Stomach smooth muscle (tissue), 2 donors: ENCODE measurements around the gene PRM2.
"Not testable (repeated sequence)": the region's sequence is repeated elsewhere in the genome, so short reads cannot be mapped to it uniquely, and the experiment has no call there.

Experiments used
- H3K27ac ChIP-seq: one replicate; pipeline ENCODE4 v1.7.0; 2013; ENCODE audit warnings: mild to moderate bottlenecking, low read length, inconsistent platforms
- H3K27me3 ChIP-seq, 2 donors: one replicate each; pipeline ENCODE4 v1.7.0; 2013; ENCODE audit warnings: low read length in 2 of 2; ENCODE audit not compliant: insufficient read depth in 2 of 2, control insufficient read depth in 1 of 2
- H3K36me3 ChIP-seq, 2 donors: one replicate each; pipeline ENCODE4 v1.7.0; 2013; ENCODE audit warnings: low read length in 2 of 2; ENCODE audit not compliant: control insufficient read depth in 2 of 2, insufficient read depth in 2 of 2
- H3K4me1 ChIP-seq: one replicate; pipeline ENCODE4 v1.7.0; 2013; ENCODE audit warnings: low read length; ENCODE audit not compliant: control insufficient read depth, insufficient read depth
- H3K4me3 ChIP-seq, 2 donors: one replicate each; pipeline ENCODE4 v1.7.0; 2013; ENCODE audit warnings: low read length in 2 of 2
- H3K9ac ChIP-seq, 2 donors: one replicate each; pipeline ENCODE4 v1.7.0; 2013; ENCODE audit warnings: low read length in 2 of 2, mild to moderate bottlenecking in 1 of 2
- H3K9me3 ChIP-seq, 2 donors: one replicate each; pipeline ENCODE4 v1.7.0; 2013; ENCODE audit warnings: low read length in 2 of 2; ENCODE audit not compliant: control insufficient read depth in 2 of 2
- donor health status: healthy.
- donor health status: Pancreatic carcinoma.

Gene PRM2

DNA sequence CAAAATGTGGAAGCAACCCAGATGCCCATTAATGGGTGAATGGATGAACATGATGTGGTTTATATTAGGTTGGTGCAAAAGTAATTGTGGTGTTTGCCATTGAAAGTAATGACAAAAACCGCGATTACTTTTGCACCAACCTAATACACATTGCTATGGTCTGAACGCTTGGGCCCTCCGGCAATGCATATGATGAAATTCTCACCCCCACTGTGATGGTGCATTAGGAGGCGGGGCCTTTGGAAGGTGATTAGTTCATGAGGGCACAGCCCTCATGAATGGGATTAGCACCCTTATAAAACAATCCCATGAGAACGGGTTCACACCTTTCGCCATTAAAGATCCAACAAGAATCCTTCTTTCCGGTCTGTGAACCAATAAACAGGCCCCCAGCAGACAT, 30.1 kb upstream of the PRM2 start:
- no peaks in the 10 kb centered on the region for H3K9me3 ChIP-seq

DNA sequence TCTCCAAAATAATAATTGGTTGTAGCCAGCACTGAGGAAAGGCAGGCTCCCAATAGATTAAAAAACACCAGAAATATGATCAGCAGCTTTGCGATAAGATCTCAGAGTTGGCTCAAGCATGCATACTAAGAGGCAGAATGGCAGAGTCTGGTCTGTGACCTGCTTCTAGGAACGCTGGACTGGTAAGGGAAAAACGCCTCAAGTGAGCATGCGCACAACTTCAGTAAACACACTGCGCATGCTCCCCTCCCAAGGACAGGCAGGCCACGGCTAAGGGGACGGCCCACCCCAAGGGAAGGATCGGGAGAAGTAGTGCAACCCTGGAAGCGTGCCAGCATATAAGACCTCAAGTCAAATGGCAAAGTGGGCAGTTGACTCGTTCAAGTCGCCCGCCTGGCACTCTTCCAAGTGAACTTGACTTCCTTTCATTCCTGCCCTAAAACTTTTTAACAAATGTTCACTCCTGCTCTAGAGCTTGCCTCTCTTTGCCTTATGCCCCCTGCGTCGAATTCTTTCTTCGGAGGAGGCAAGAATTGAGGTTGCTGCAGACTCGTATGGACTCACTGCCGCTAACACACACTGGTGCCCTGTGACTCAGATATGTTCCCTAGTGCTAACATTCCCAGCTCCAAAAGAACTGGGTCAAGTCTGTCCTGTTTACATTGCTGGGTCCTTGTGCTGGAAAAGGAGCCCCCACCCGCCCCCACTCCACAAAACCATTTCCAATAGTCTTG, 27.3 kb upstream of the PRM2 start:
- Histone ChIP-seq H3K9me3 (no peaks in the 10 kb centered on the region), H3K4me1 (no peaks in the 10 kb centered on the region), H3K36me3 (no peaks in the 10 kb centered on the region), H3K9ac (no peak overlapping the region), H3K27ac (no peak overlapping the region), H3K4me3 (no peak overlapping the region), H3K27me3 (no peaks in the 10 kb centered on the region)

More for the DNA sequence above, 30.1 kb upstream of the PRM2 start:
- no peak overlapping the region for H3K27ac ChIP-seq
- no peaks in the 10 kb centered on the region for H3K4me1 ChIP-seq
- no peaks in the 10 kb centered on the region for H3K27me3 ChIP-seq
- H3K36me3 ChIP-seq = no peaks in the 10 kb centered on the region
- H3K9ac ChIP-seq = no peak overlapping the region
- no peak overlapping the region for H3K4me3 ChIP-seq

GRCh38 chr16:11302977-11303376, 26.7 kb upstream of the PRM2 start:
- H3K9ac ChIP-seq = no peak overlapping the region
- no peaks in the 10 kb centered on the region for H3K4me1 ChIP-seq
- H3K4me3 ChIP-seq = no peak overlapping the region
- H3K36me3 ChIP-seq = no peaks in the 10 kb centered on the region
- no peaks in the 10 kb centered on the region for H3K27me3 ChIP-seq
- H3K27ac ChIP-seq = no peak overlapping the region
- no peaks in the 10 kb centered on the region for H3K9me3 ChIP-seq

DNA sequence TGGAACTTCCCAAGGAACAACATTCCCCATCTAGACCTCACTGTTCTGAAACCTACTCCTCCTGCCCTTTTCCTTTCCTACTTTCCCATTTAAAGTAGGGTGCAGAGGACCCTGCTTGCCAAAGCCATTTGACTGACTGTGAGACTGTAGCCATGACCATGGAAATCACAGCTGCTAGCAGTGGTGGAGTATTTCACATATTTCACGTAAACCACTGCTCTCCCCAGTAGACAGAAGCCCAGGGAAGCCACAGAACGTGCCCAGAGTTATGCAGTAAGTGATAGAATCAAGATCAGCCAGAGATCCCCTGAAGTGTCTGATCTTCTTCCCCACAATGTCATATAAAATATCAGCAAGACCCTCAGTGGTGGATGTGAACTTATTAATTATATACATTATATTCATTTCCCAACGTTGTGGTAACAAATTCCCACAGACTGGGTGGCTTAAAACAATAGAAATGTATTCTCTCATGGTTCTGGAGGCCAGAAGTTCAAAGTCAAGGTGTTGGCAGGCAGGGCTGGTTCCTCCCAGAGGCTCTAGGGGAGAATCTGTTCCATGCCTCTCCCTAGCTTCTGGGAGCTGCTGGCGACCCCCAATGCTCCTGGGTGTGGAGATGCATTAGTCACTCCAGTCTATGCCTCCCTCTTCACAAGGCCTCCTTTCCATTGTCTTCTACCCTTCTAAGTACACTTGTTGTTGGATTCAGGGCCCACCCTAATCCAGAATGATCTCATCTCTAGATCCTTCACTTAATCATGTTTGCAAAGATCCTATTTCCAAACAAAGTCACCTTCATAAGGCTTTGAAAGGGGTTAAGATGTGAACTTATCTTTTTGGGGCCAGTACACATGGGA, 25.6 kb upstream of the PRM2 start:
- Histone ChIP-seq H3K4me1 (peaks cover 9% of the 10 kb centered on the region), H3K4me3 (no peak overlapping the region), H3K27me3 (no peaks in the 10 kb centered on the region), H3K27ac (no peak overlapping the region), H3K9me3 (no peaks in the 10 kb centered on the region), H3K9ac (no peak overlapping the region), H3K36me3 (no peaks in the 10 kb centered on the region)

DNA sequence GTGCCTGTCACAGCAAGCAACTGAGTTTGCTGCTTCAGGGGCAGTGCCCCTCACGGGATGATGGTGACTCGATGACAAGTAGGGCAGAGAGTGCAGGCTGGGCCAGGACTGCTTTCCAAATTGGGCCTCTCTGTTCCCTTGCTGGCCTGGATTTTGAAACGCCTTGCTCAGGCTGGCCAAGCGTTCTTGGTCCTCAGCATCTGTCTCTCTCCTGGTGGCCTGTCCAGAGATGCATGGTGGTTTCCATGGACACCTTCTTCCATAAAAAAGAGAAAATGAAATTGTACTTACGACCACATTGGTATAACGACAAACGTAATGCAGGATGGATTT, 24.2 kb upstream of the PRM2 start:
- Histone ChIP-seq H3K4me3 (no peak overlapping the region), H3K27ac (no peak overlapping the region), H3K27me3 (no peaks in the 10 kb centered on the region), H3K9ac (no peak overlapping the region), H3K4me1 (peaks cover 12% of the 10 kb centered on the region), H3K9me3 (no peaks in the 10 kb centered on the region), H3K36me3 (no peaks in the 10 kb centered on the region)

- H3K4me3 ChIP-seq = no peak overlapping the region
- no peak overlapping the region for H3K9ac ChIP-seq
- H3K9me3 ChIP-seq = no peaks in the 10 kb centered on the region
- H3K4me1 ChIP-seq = peaks cover 12% of the 10 kb centered on the region
- H3K36me3 ChIP-seq = no peaks in the 10 kb centered on the region
- no peaks in the 10 kb centered on the region for H3K27me3 ChIP-seq
- no peak overlapping the region for H3K27ac ChIP-seq
Observed at GRCh38 chr16:11299865-11300559, 23.7 kb upstream of the PRM2 start.

- H3K4me3 ChIP-seq, H3K9me3 ChIP-seq, H3K9ac ChIP-seq, H3K27me3 ChIP-seq, H3K27ac ChIP-seq, H3K36me3 ChIP-seq: not testable (repeated sequence)
- H3K4me1 ChIP-seq = peaks cover 12% of the 10 kb centered on the region
Observed at GRCh38 chr16:11298950-11299547, 22.8 kb upstream of the PRM2 start.

GRCh38 chr16:11298143-11298900, 22.0 kb upstream of the PRM2 start:
- Histone ChIP-seq H3K36me3 (no peaks in the 10 kb centered on the region), H3K9me3 (no peaks in the 10 kb centered on the region), H3K27ac (no peak overlapping the region), H3K4me3 (no peak overlapping the region), H3K4me1 (peaks cover 12% of the 10 kb centered on the region), H3K27me3 (no peaks in the 10 kb centered on the region), H3K9ac (no peak overlapping the region)

DNA sequence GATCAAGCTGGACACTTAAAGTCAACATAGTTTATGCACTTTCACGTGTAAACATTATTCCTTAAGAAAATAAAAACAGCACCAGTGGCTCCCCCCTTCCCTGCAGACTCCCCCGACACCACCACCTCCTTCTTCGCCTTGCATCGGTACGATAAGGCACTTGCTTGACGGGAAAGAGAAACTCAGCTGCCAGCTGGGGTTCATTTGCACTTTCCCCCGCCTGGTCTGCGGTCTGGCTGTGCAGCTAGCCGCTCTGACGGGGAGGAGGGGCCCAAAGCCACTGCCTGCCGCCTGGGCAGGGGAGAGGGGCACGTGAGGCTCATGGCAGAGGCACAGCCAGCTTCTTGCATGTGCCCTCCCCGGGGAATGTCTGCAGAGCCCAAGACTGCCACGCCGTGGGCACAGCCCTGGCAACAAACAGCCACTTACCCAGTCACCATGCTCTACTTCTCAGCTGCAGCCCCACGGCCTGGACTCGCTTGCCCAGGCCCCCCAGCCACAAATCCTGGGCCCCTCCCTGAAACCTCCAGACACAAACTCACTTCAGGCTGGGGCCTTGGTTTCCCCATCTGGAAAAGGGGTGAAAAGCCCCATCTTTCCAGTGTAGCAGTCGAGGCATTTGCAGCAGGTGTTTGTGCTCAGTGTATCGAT, 21.3 kb upstream of the PRM2 start:
- H3K27me3 ChIP-seq = no peaks in the 10 kb centered on the region
- peak overlapping the region; percentile 4 to 64 for H3K4me3 ChIP-seq
- H3K27ac ChIP-seq = no peak overlapping the region
- H3K9me3 ChIP-seq = no peaks in the 10 kb centered on the region
- no peak overlapping the region for H3K9ac ChIP-seq
- H3K4me1 ChIP-seq = peaks cover 12% of the 10 kb centered on the region
- H3K36me3 ChIP-seq = no peaks in the 10 kb centered on the region
